Activated CD8-positive, alpha-beta memory T cell treated with anti-CD3 and anti-CD28 coated beads, Interleukin-2, amount 10 ng/mL, durations not matched to agents 7 days and 5 days (primary cell): ENCODE data around the gene LDLRAD4. TPM values are rescaled to one million over a fixed set of nuclear protein-coding genes. Genes with fewer than 3 reads are reported as not detected.

Experiments used
- ATAC-seq: fragments of 150-1000 bp; cut with Tn5 transposase; one replicate; pipeline ENCODE4 v1.10.0; 2021; ENCODE audit warnings: moderate library complexity
- CTCF ChIA-PET: fragments of 350-600 bp; sonication (Branson Sonifier 250); formaldehyde crosslinking; loops from one replicate; lab custom pipeline; 2021; ENCODE audit warnings: antibody characterized with exemption; lab: Charles Lee
- DNase-seq: peaks from one replicate; pipeline ENCODE4 v3.0.0-alpha.2; 2020
- H3K27ac Mint-ChIP-seq: one replicate; pipeline ENCODE4 v1.8.0; 2021; ENCODE audit warnings: mild to moderate bottlenecking, mixed read lengths
- H3K27me3 Mint-ChIP-seq: one replicate; pipeline ENCODE4 v1.8.0; 2021; ENCODE audit warnings: mixed read lengths
- H3K36me3 Mint-ChIP-seq: one replicate; pipeline ENCODE4 v1.8.0; 2021; ENCODE audit warnings: mild to moderate bottlenecking, mixed read lengths
- H3K4me1 Mint-ChIP-seq: one replicate; pipeline ENCODE4 v1.8.0; 2021; ENCODE audit warnings: mixed read lengths
- H3K4me3 Mint-ChIP-seq: one replicate; pipeline ENCODE4 v1.8.0; 2021; ENCODE audit warnings: mild to moderate bottlenecking, moderate library complexity, mixed read lengths
- H3K9me3 Mint-ChIP-seq: one replicate; pipeline ENCODE4 v1.8.0; 2022; ENCODE audit warnings: low read depth, mixed read lengths
- total RNA-seq, 2 experiments: library from RNA; stranded (reverse); gene quantifications; one replicate each; pipeline ENCODE4 v1.2.3, GENCODE V29; 2021

The LDLRAD4 gene
- total RNA-seq, 2 experiments from 2014 or later, result 33.9 to 44.5 TPM

GRCh38 chr18:13381944-13382365 lies 163.4 kb downstream of the LDLRAD4 start:
- CTCF ChIA-PET, result interaction anchor here (1.1 to 1.5 kb wide), 2 partner anchors 9 to 166 kb away, joined by 3 to 4 read pairs; no protein-coding TSS in a partner anchor
- Mint-ChIP-seq H3K4me1 (peaks cover 30% of the 10 kb centered on the region), H3K36me3 (no peaks in the 10 kb centered on the region), H3K4me3 (peak overlapping the region; percentile 69), H3K27ac (peak overlapping the region; percentile 86), H3K9me3 (no peaks in the 10 kb centered on the region), H3K27me3 (no peaks in the 10 kb centered on the region)
- DNase-seq, result peak; percentile 56
- peak; percentile 79 for ATAC-seq

- DNase-seq, result no peak
- H3K4me3 Mint-ChIP-seq, result peak overlapping the region; percentile 69
- H3K36me3 Mint-ChIP-seq, result no peaks in the 10 kb centered on the region
- peaks cover 25% of the 10 kb centered on the region for H3K4me1 Mint-ChIP-seq
- CTCF ChIA-PET, result interaction anchor here (0.9 to 1.5 kb wide), 2 partner anchors 9 to 166 kb away, joined by 3 to 4 read pairs; no protein-coding TSS in a partner anchor
- H3K9me3 Mint-ChIP-seq, result no peaks in the 10 kb centered on the region
- H3K27ac Mint-ChIP-seq, result peak overlapping the region; percentile 86
- peak; percentile 59 for ATAC-seq
- H3K27me3 Mint-ChIP-seq, result no peaks in the 10 kb centered on the region
Observed at GRCh38 chr18:13382366-13382953, 163.9 kb downstream of the LDLRAD4 start.

GRCh38 chr18:13382954-13383827 lies 164.6 kb downstream of the LDLRAD4 start:
- no peak overlapping the region for H3K4me3 Mint-ChIP-seq
- no peaks in the 10 kb centered on the region for H3K36me3 Mint-ChIP-seq
- no peaks in the 10 kb centered on the region for H3K9me3 Mint-ChIP-seq
- DNase-seq (no peak), ATAC-seq (no peak)
- peak overlapping the region; percentile 86 for H3K27ac Mint-ChIP-seq
- H3K4me1 Mint-ChIP-seq, result peaks cover 18% of the 10 kb centered on the region
- CTCF ChIA-PET, result interaction anchor here (0.9 to 1.2 kb wide), 2 partner anchors 10 to 167 kb away, joined by 3 read pairs; no protein-coding TSS in a partner anchor
- H3K27me3 Mint-ChIP-seq, result no peaks in the 10 kb centered on the region

- H3K27ac Mint-ChIP-seq, result no peak overlapping the region
- no peaks in the 10 kb centered on the region for H3K9me3 Mint-ChIP-seq
- peaks cover 8% of the 10 kb centered on the region for H3K4me1 Mint-ChIP-seq
- DNase-seq (no peak), ATAC-seq (no peak)
- CTCF ChIA-PET, result interaction anchor here (2.6 kb wide), 1 partner anchor 12 kb away, joined by 7 read pairs; no protein-coding TSS in a partner anchor
- no peaks in the 10 kb centered on the region for H3K27me3 Mint-ChIP-seq
- no peak overlapping the region for H3K4me3 Mint-ChIP-seq
- H3K36me3 Mint-ChIP-seq, result no peaks in the 10 kb centered on the region
Observed at GRCh38 chr18:13386891-13387801, 168.6 kb downstream of the LDLRAD4 start.

- DNase-seq (no peak), ATAC-seq (no peak)
- Mint-ChIP-seq H3K27ac (no peak overlapping the region), H3K4me3 (no peak overlapping the region), H3K9me3 (no peaks in the 10 kb centered on the region), H3K27me3 (no peaks in the 10 kb centered on the region), H3K4me1 (no peaks in the 10 kb centered on the region), H3K36me3 (no peaks in the 10 kb centered on the region)
- CTCF ChIA-PET, result interaction anchor here (2.6 kb wide), 1 partner anchor 13 kb away, joined by 7 read pairs; no protein-coding TSS in a partner anchor
Observed at GRCh38 chr18:13387855-13388548, 169.4 kb downstream of the LDLRAD4 start.

GRCh38 chr18:13388586-13389490 lies 170.3 kb downstream of the LDLRAD4 start:
- Mint-ChIP-seq H3K9me3 (no peaks in the 10 kb centered on the region), H3K36me3 (no peaks in the 10 kb centered on the region), H3K27me3 (no peaks in the 10 kb centered on the region), H3K4me1 (no peaks in the 10 kb centered on the region), H3K4me3 (no peak overlapping the region), H3K27ac (no peak overlapping the region)
- ATAC-seq (no peak), DNase-seq (no peak)
- CTCF ChIA-PET, result no interaction called here

GRCh38 chr18:13389491-13390131 lies 171.1 kb downstream of the LDLRAD4 start:
- Mint-ChIP-seq H3K27me3 (no peaks in the 10 kb centered on the region), H3K36me3 (no peaks in the 10 kb centered on the region), H3K4me3 (no peak overlapping the region), H3K9me3 (no peaks in the 10 kb centered on the region), H3K27ac (no peak overlapping the region), H3K4me1 (no peaks in the 10 kb centered on the region)
- ATAC-seq, result no peak
- CTCF ChIA-PET, result interaction anchor here (1.3 kb wide), 1 partner anchor 45 kb away, joined by 3 read pairs; no protein-coding TSS in a partner anchor
- no peak for DNase-seq

GRCh38 chr18:13390196-13390595 lies 171.6 kb downstream of the LDLRAD4 start:
- CTCF ChIA-PET, result interaction anchor here (1.3 kb wide), 1 partner anchor 45 kb away, joined by 3 read pairs; no protein-coding TSS in a partner anchor
- DNase-seq (no peak), ATAC-seq (no peak)
- Mint-ChIP-seq H3K27me3 (no peaks in the 10 kb centered on the region), H3K27ac (no peak overlapping the region), H3K4me1 (no peaks in the 10 kb centered on the region), H3K36me3 (no peaks in the 10 kb centered on the region), H3K9me3 (no peaks in the 10 kb centered on the region), H3K4me3 (no peak overlapping the region)

- CTCF ChIA-PET, result interaction anchor here (1.3 kb wide), 1 partner anchor 44 kb away, joined by 3 read pairs; no protein-coding TSS in a partner anchor
- no peaks in the 10 kb centered on the region for H3K9me3 Mint-ChIP-seq
- no peak for DNase-seq
- no peaks in the 10 kb centered on the region for H3K27me3 Mint-ChIP-seq
- no peak overlapping the region for H3K27ac Mint-ChIP-seq
- no peak for ATAC-seq
- H3K4me3 Mint-ChIP-seq, result no peak overlapping the region
- no peaks in the 10 kb centered on the region for H3K4me1 Mint-ChIP-seq
- H3K36me3 Mint-ChIP-seq, result no peaks in the 10 kb centered on the region
Observed at GRCh38 chr18:13390711-13391110, 172.2 kb downstream of the LDLRAD4 start.

- DNase-seq (no peak), ATAC-seq (no peak)
- Mint-ChIP-seq H3K36me3 (no peaks in the 10 kb centered on the region), H3K4me1 (no peaks in the 10 kb centered on the region), H3K9me3 (no peaks in the 10 kb centered on the region), H3K27me3 (no peaks in the 10 kb centered on the region), H3K4me3 (no peak overlapping the region), H3K27ac (no peak overlapping the region)
- CTCF ChIA-PET, result no interaction called here
Observed at GRCh38 chr18:13392029-13392750, 173.6 kb downstream of the LDLRAD4 start.

GRCh38 chr18:13392899-13393298 lies 174.3 kb downstream of the LDLRAD4 start:
- Mint-ChIP-seq H3K36me3 (no peaks in the 10 kb centered on the region), H3K27me3 (no peaks in the 10 kb centered on the region), H3K27ac (no peak overlapping the region), H3K4me3 (no peak overlapping the region), H3K9me3 (no peaks in the 10 kb centered on the region), H3K4me1 (no peaks in the 10 kb centered on the region)
- DNase-seq (no peak), ATAC-seq (no peak)
- CTCF ChIA-PET, result no interaction called here
